Naive thymus-derived CD4-positive, alpha-beta T cell (primary cell): ENCODE results near the gene HLCS. TPM values are rescaled to one million over a fixed set of nuclear protein-coding genes. Genes with fewer than 3 reads are reported as not detected.
"Not testable (repeated sequence)": the region's sequence is repeated elsewhere in the genome, so short reads cannot be mapped to it uniquely, and the experiment has no call there.

Experiments
- ATAC-seq: fragments of 150-1000 bp; cut with Tn5 transposase; 2 replicates; pipeline ENCODE4 v1.10.0; 2021; ENCODE audit warnings: mild to moderate bottlenecking, moderate library complexity
- CTCF ChIA-PET: fragments of 350-600 bp; sonication (Branson Sonifier 250); formaldehyde crosslinking; loops from one replicate; lab custom pipeline; 2021; ENCODE audit warnings: antibody characterized with exemption; lab: Charles Lee
- POLR2A ChIA-PET: fragments of 350-600 bp; sonication (Branson Sonifier 250); formaldehyde crosslinking; loops from one replicate; lab custom pipeline; 2021; ENCODE audit warnings: antibody characterized with exemption, inconsistent platforms; lab: Charles Lee
- DNase-seq, 9 donors: peaks; one replicate each; pipeline versions ENCODE4 v3.0.0 to v3.0.0-alpha.2; 2020 to 2022; ENCODE audit warnings: mixed read lengths in 1 of 9
- H3K27ac ChIP-seq: one replicate; pipeline ENCODE4 v1.7.0; 2013; ENCODE audit warnings: mild to moderate bottlenecking, low read depth, low read length, moderate library complexity
- H3K27me3 ChIP-seq, 2 donors: one replicate each; pipeline ENCODE4 v1.7.0; 2013; ENCODE audit warnings: low read length in 2 of 2, mild to moderate bottlenecking in 2 of 2, moderate library complexity in 2 of 2; ENCODE audit not compliant: control insufficient read depth in 2 of 2, insufficient read depth in 2 of 2
- H3K36me3 ChIP-seq, 3 experiments: 1 replicate in 2 of 3; 2 replicates in 1 of 3; pipeline ENCODE4 v1.7.0; 2013; ENCODE audit warnings: low read length in 3 of 3, mild to moderate bottlenecking in 3 of 3, moderate library complexity in 1 of 3; ENCODE audit not compliant: insufficient read depth in 3 of 3, control insufficient read depth in 2 of 3
- H3K4me1 ChIP-seq, 2 donors: one replicate each; pipeline ENCODE4 v1.7.0; 2013; ENCODE audit warnings: low read length in 2 of 2, mild to moderate bottlenecking in 2 of 2, moderate library complexity in 1 of 2; ENCODE audit not compliant: control insufficient read depth in 2 of 2, insufficient read depth in 2 of 2
- H3K4me3 ChIP-seq: 2 replicates; pipeline ENCODE4 v1.7.0; 2013; ENCODE audit warnings: mild to moderate bottlenecking, low read length
- H3K9me3 ChIP-seq, 3 experiments: 1 replicate in 2 of 3; 2 replicates in 1 of 3; pipeline ENCODE4 v1.7.0; 2013; ENCODE audit warnings: low read length in 3 of 3; ENCODE audit not compliant: control insufficient read depth in 2 of 3
- H3K27ac Mint-ChIP-seq, 9 donors: one replicate each; pipeline ENCODE4 v1.8.0; 2020 to 2022; ENCODE audit warnings: mixed read lengths in 9 of 9, mild to moderate bottlenecking in 8 of 9, moderate library complexity in 5 of 9, inconsistent platforms in 2 of 9
- H3K27me3 Mint-ChIP-seq, 5 donors: one replicate each; pipeline ENCODE4 v1.8.0; 2021 to 2022; ENCODE audit warnings: mixed read lengths in 5 of 5, mild to moderate bottlenecking in 1 of 5
- H3K36me3 Mint-ChIP-seq, 5 donors: one replicate each; pipeline ENCODE4 v1.8.0; 2020 to 2022; ENCODE audit warnings: mixed read lengths in 5 of 5, mild to moderate bottlenecking in 3 of 5, inconsistent platforms in 1 of 5
- H3K4me1 Mint-ChIP-seq, 7 donors: one replicate each; pipeline ENCODE4 v1.8.0; 2020 to 2022; ENCODE audit warnings: mixed read lengths in 7 of 7, mild to moderate bottlenecking in 3 of 7, inconsistent platforms in 1 of 7
- H3K4me3 Mint-ChIP-seq, 10 donors: one replicate each; pipeline ENCODE4 v1.8.0; 2020 to 2022; ENCODE audit warnings: mild to moderate bottlenecking in 10 of 10, mixed read lengths in 10 of 10, moderate library complexity in 6 of 10, inconsistent platforms in 2 of 10
- H3K9me3 Mint-ChIP-seq, 11 donors: one replicate each; pipeline ENCODE4 v1.8.0; 2020 to 2022; ENCODE audit warnings: mixed read lengths in 11 of 11, mild to moderate bottlenecking in 4 of 11, inconsistent platforms in 1 of 11, moderate library complexity in 1 of 11
- intact Hi-C, 2 donors: fragments of 100-400 bp; cut with micrococcal nuclease; formaldehyde crosslinking; loops; one replicate each; pipeline ENCODE4 v1.15.1; 2023
- polyA plus RNA-seq, 2 donors: library from polyadenylated mRNA; unstranded; fragments of 300-500 nt; fragmentation: Illumina TruSeq; gene quantifications; one replicate each; pipeline ENCODE4 v1.2.3, GENCODE V29; 2021
- total RNA-seq, 6 experiments: library from RNA in 5 of 6; stranded (reverse) in 5 of 6; gene quantifications; 1 replicate in 5 of 6; 2 replicates in 1 of 6; pipeline ENCODE4 v1.2.3 and lab custom pipeline; 2021 to 2026

The HLCS gene
- total and polyA plus RNA-seq, 7 experiments from 2014 or later = 7.0 to 19.3 (median 9.0) TPM

DNA sequence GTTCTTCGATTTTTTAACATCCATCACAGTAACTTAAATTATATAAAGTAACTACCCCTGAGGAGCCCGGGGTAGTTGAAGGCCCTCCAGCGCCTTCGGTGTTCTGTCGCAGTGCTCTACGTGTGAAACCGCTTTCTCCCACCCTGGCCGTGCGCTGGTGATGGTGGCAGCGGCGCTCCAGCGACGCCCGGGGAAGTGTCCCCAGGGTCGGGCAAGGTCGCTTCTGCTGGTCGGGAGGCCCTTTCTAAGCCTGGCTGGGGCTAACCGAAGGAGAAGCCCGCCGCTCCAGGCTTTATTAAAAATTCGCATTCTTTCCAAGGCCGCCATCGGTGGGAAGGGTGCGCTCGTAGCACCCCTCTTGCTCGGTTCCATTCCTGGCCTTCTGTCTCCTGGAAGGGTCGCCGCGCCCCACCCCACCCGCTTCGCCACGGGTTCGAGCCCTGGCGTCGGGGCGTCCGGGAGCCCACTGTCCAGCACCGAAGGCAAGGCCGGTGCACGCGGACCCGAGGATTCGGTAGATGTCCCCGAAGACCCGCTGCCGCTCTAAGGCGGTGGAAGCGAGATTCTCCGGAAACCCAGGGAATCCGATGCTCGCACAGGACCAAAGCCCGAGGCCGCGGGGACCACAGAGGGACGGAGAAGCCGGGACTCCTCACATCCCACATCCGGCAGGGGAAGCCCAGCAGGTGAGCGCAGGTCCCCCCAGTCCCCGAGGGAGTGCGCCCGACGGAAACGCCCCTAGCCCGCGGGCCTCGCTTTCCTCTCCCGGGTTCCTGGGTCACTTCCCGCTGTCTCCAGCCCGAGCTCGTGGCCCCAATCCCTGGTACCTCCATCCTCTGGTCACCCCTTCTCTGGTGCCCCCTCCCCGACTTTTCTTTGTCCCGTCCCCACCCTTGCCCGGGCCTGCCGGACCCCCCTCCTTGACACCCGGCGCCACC is 39.3 kb upstream of the HLCS start:
- Mint-ChIP-seq H3K27me3 (peaks cover 19 to 47% (median 25%) of the 10 kb centered on the region in 5 donors), H3K4me1 (peaks cover 8 to 29% (median 23%) of the 10 kb centered on the region in 7 donors), H3K36me3 (no peaks in the 10 kb centered on the region), H3K9me3 (no peaks in the 10 kb centered on the region), H3K4me3 (peak overlapping the region in 7 of 10 donors; percentile 17 to 77 (median 34)), H3K27ac (no peak overlapping the region)
- H3K9me3 ChIP-seq = no peaks in the 10 kb centered on the region
- ChIA-PET POLR2A (interaction anchor here (0.7 to 0.9 kb wide), 3 partner anchors 16 to 67 kb away, joined by 3 to 4 read pairs (median 3); no protein-coding TSS in a partner anchor), CTCF (interaction anchor here (0.7 kb wide), 1 partner anchor 18 kb away, joined by 6 read pairs; no protein-coding TSS in a partner anchor)
- intact Hi-C loops = loop anchor here (5.0 to 10.0 kb wide), 3 partner anchors 39 to 371 kb away; partner anchors contain the start of genes HLCS (in 1 of the 2), PIGP (in 1 of the 2) and TTC3 (in 1 of the 2)
- no peaks in the 10 kb centered on the region for H3K27me3 ChIP-seq
- DNase-seq (no peak), ATAC-seq (no peak)
- no peak overlapping the region for H3K4me3 ChIP-seq
- H3K36me3 ChIP-seq = no peaks in the 10 kb centered on the region
- H3K4me1 ChIP-seq = peaks cover 4 to 10% of the 10 kb centered on the region in 2 donors
- H3K27ac ChIP-seq = no peak overlapping the region

DNA sequence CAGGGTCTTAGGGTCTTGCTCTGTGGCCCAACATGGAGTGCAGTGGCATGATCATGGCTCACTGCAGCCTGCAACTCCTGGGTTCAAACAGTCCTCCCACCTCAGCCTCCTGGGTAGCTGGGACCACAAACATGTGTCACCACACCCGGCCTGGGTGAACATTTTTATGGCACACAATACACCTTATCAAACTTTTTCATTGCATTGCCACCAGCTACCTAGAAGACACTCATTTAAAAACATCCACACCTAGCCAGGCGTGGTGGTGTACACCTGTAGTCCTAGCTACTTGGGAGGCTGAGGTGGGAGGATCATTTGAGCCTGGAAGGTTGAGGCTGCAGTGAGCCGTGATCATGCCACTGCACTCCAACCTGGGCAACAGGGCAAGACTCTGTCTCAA is 37.4 kb upstream of the HLCS start:
- H3K9me3 Mint-ChIP-seq, DNase-seq, H3K27me3 ChIP-seq, ATAC-seq, H3K36me3 ChIP-seq, H3K36me3 Mint-ChIP-seq, H3K27ac ChIP-seq, H3K4me3 ChIP-seq, H3K4me1 ChIP-seq, H3K9me3 ChIP-seq, H3K27ac Mint-ChIP-seq, H3K4me3 Mint-ChIP-seq, CTCF ChIA-PET: not testable (repeated sequence)
- POLR2A ChIA-PET = interaction anchor here (0.6 kb wide), 1 partner anchor 12 kb away, joined by 5 read pairs; no protein-coding TSS in a partner anchor
- H3K27me3 Mint-ChIP-seq = peaks cover 1 to 31% (median 8%) of the 10 kb centered on the region in 5 donors
- H3K4me1 Mint-ChIP-seq = peaks cover 8 to 24% (median 20%) of the 10 kb centered on the region in 7 donors
- intact Hi-C loops = loop anchor here in 1 of 2 donors (10.0 kb wide), 1 partner anchor 369 kb away; no protein-coding TSS in a partner anchor

DNA sequence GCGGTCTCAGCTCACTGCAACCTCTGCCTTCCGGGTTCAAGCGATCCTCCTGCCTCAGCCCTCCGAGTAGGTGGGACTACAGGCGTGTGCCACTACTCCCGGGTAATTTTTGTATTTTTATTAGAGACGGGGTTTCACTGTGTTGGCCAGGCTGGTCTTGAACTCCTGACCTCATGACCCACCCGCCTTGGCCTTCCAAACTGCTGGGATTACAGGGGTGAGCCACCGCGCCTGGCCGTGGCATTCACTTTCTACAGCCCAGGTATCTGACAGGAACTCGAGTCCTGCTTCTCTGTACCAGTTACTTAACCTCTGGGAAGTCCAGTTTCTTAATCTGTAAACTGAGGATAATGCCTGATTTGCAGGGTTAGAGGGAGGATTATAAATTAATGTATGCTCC is 36.4 kb upstream of the HLCS start:
- H3K9me3 Mint-ChIP-seq, H3K4me3 ChIP-seq, H3K27ac ChIP-seq, CTCF ChIA-PET, DNase-seq, ATAC-seq, H3K4me1 ChIP-seq, H3K9me3 ChIP-seq, H3K36me3 ChIP-seq, POLR2A ChIA-PET, H3K27me3 ChIP-seq, H3K36me3 Mint-ChIP-seq: not testable (repeated sequence)
- H3K4me3 Mint-ChIP-seq = peak overlapping the region in 1 of 10 donors; percentile 53
- H3K27me3 Mint-ChIP-seq = peaks cover 0 to 22% (median 7%) of the 10 kb centered on the region in 5 donors
- H3K4me1 Mint-ChIP-seq = peaks cover 8 to 24% (median 19%) of the 10 kb centered on the region in 7 donors
- peak overlapping the region in 1 of 9 donors; percentile 6 for H3K27ac Mint-ChIP-seq
- intact Hi-C loops = loop anchor here in 1 of 2 donors (10.0 kb wide), 1 partner anchor 368 kb away; no protein-coding TSS in a partner anchor

DNA sequence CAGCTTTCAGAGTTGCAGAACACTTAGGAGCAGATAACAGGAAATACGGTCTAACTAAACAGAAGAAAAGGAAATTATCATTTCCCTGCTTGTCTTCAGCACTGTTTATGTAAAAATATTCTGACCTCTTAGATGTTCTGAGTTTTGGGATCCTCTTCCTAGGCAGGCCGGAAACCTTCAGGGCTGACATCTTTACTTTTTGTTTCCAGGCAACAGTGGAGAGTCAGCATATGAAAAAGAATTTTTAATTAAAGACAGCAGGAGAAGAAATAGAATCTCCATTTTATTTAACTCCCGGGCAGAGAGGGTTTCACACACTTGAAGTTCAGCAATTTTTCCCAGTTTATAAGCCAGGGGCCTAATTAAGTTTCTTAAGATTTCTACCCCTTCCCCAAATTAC is 35.0 kb upstream of the HLCS start:
- no peak for ATAC-seq
- no peak overlapping the region for H3K4me3 ChIP-seq
- peaks cover 0 to 3% of the 10 kb centered on the region in 2 donors for H3K4me1 ChIP-seq
- DNase-seq = peak in 2 of 9 donors; percentile 7 to 10
- H3K27me3 ChIP-seq = no peaks in the 10 kb centered on the region
- no peaks in the 10 kb centered on the region for H3K9me3 ChIP-seq
- H3K4me3 Mint-ChIP-seq = peak overlapping the region in 4 of 10 donors; percentile 5 to 54 (median 30)
- no peaks in the 10 kb centered on the region for H3K36me3 Mint-ChIP-seq
- H3K4me1 Mint-ChIP-seq = peaks cover 7 to 16% (median 14%) of the 10 kb centered on the region in 7 donors
- peak overlapping the region in 8 of 9 donors; percentile 11 to 84 (median 49) for H3K27ac Mint-ChIP-seq
- H3K27ac ChIP-seq = no peak overlapping the region
- no peaks in the 10 kb centered on the region for H3K9me3 Mint-ChIP-seq
- CTCF ChIA-PET = no interaction called here
- H3K27me3 Mint-ChIP-seq = peaks cover 0 to 21% (median 0%) of the 10 kb centered on the region in 5 donors
- no peaks in the 10 kb centered on the region for H3K36me3 ChIP-seq
- intact Hi-C loops = loop anchor here in 1 of 2 donors (10.0 kb wide), 1 partner anchor 367 kb away; no protein-coding TSS in a partner anchor
- POLR2A ChIA-PET = interaction anchor here (0.7 kb wide), 1 partner anchor 38 kb away, joined by 4 read pairs; no protein-coding TSS in a partner anchor

DNA sequence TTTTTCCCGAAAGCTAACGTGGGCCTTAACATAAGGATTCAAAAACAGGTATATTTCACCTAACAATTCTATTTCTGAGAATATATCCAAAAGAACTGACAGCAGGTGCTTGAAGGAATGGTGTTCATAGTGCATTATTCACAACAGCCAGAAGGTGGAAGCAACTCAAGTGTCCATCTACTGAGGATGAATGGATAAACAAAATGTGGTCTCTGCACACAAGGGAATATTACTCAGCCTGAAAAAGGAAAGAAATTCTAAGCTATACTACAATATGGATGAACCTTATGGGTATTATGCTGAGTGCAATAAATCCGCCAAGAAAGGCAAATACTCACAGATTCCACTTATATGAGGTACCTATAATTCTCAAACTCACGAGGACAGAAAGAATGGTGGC is 33.9 kb upstream of the HLCS start:
- CTCF ChIA-PET = interaction anchor here (0.7 to 1.0 kb wide), 2 partner anchors 11 to 495 kb away, joined by 3 read pairs; no protein-coding TSS in a partner anchor
- Histone ChIP-seq H3K27ac (no peak overlapping the region), H3K4me1 (peaks cover 0 to 3% of the 10 kb centered on the region in 2 donors), H3K9me3 (no peaks in the 10 kb centered on the region), H3K27me3 (no peaks in the 10 kb centered on the region), H3K4me3 (no peak overlapping the region), H3K36me3 (no peaks in the 10 kb centered on the region)
- DNase-seq (no peak), ATAC-seq (no peak)
- H3K27ac Mint-ChIP-seq = no peak overlapping the region
- peaks cover 7 to 16% (median 14%) of the 10 kb centered on the region in 7 donors for H3K4me1 Mint-ChIP-seq
- no peak overlapping the region for H3K4me3 Mint-ChIP-seq
- peaks cover 0 to 19% (median 0%) of the 10 kb centered on the region in 5 donors for H3K27me3 Mint-ChIP-seq
- intact Hi-C loops = loop anchor here in 1 of 2 donors (10.0 kb wide), 1 partner anchor 366 kb away; no protein-coding TSS in a partner anchor
- no peaks in the 10 kb centered on the region for H3K36me3 Mint-ChIP-seq
- POLR2A ChIA-PET = no interaction called here
- H3K9me3 Mint-ChIP-seq = no peaks in the 10 kb centered on the region

DNA sequence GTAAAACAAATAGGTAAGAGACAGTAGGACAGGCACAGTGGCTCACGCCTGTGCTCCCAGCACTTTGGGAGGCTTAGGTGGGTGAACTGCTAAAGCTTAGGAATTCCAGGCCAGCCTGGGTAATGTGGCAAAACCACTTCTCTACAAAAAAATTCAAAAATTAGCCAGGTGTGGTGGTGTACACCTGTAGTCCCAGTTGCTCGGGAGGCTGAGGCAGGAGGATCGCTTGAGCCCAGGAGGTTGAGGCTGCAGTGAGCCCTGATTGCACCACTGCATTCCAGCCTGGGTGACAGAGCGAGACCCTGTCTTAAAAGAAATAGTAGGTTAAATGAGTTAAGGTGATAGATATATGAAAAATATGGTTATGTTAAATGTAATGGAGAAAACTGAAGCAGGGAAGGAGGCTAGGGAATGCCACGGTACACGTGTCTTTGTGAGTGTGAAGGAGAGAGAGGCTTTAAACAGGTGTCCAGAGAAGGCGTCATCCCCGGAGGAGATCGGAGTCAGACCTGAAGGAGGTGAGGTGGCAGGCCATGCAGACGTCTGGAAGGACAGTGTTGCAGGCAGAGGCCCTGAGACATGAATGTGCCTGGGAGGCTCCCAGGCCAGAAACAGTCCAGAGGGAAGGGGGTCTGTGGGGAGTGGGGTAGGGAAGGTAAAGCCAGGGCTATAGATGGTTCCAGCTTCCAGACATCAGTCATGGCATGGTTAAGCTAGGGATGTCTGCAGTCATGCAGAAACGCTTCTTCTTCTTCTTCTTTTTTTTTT is 32.8 kb upstream of the HLCS start:
- no peak overlapping the region for H3K27ac ChIP-seq
- DNase-seq (no peak), ATAC-seq (no peak)
- no peaks in the 10 kb centered on the region for H3K9me3 Mint-ChIP-seq
- intact Hi-C loops = no loop called here
- H3K4me3 ChIP-seq = no peak overlapping the region
- H3K4me3 Mint-ChIP-seq = no peak overlapping the region
- H3K4me1 Mint-ChIP-seq = peaks cover 8 to 16% (median 14%) of the 10 kb centered on the region in 7 donors
- peaks cover 0 to 3% of the 10 kb centered on the region in 2 donors for H3K4me1 ChIP-seq
- ChIA-PET CTCF (interaction anchor here (0.6 to 1.0 kb wide), 4 partner anchors 10 to 581 kb away, joined by 3 read pairs; no protein-coding TSS in a partner anchor), POLR2A (no interaction called here)
- no peaks in the 10 kb centered on the region for H3K36me3 ChIP-seq
- no peaks in the 10 kb centered on the region for H3K9me3 ChIP-seq
- H3K27ac Mint-ChIP-seq = peak overlapping the region in 1 of 9 donors; percentile 18
- no peaks in the 10 kb centered on the region for H3K27me3 ChIP-seq
- no peaks in the 10 kb centered on the region for H3K36me3 Mint-ChIP-seq
- H3K27me3 Mint-ChIP-seq = peaks cover 0 to 15% (median 0%) of the 10 kb centered on the region in 5 donors
